DOHH2 (cell line): ENCODE data around the gene PEDS1.
A peak's percentile ranks its signal among the peaks of the same experiment; 100 is the strongest.

ENCODE experiments used
- H3F3A ChIP-seq: fragments of 200-600 bp; sonication (generic), shearing (Covaris generic); 2 replicates; pipeline ENCODE4 v1.6.0; 2016; ENCODE audit warnings: antibody characterized with exemption, mild to moderate bottlenecking; ENCODE audit not compliant: control insufficient read depth, insufficient read depth
- H3K27ac ChIP-seq: fragments of 200-600 bp; sonication (generic); 2 replicates; pipeline ENCODE4 v1.5.1; 2014; ENCODE audit warnings: low read depth, mild to moderate bottlenecking, low read length, moderate library complexity
- H3K27me3 ChIP-seq: fragments of 200-600 bp; sonication (generic); 2 replicates; pipeline ENCODE4 v1.6.1; 2014; ENCODE audit warnings: mild to moderate bottlenecking, low read length, mixed read lengths; ENCODE audit not compliant: control insufficient read depth
- H3K36me3 ChIP-seq: fragments of 200-600 bp; sonication (generic); 2 replicates; pipeline ENCODE4 v1.6.1; 2014; ENCODE audit warnings: mild to moderate bottlenecking, low read length, moderate library complexity, mixed read lengths; ENCODE audit not compliant: control insufficient read depth
- H3K4me1 ChIP-seq: fragments of 200-600 bp; sonication (generic); 2 replicates; pipeline ENCODE4 v1.6.1; 2014; ENCODE audit warnings: mild to moderate bottlenecking, low read length, mixed read lengths; ENCODE audit not compliant: control insufficient read depth
- H3K4me2 ChIP-seq: fragments of 200-600 bp; sonication (generic); 2 replicates; pipeline ENCODE4 v1.6.0; 2014; ENCODE audit warnings: mild to moderate bottlenecking, low read length, moderate library complexity
- H3K4me3 ChIP-seq: fragments of 200-600 bp; sonication (generic); 2 replicates; pipeline ENCODE4 v1.5.1; 2014; ENCODE audit warnings: mild to moderate bottlenecking, low read length, mixed read lengths
- H3K79me2 ChIP-seq: fragments of 200-600 bp; sonication (generic); 2 replicates; pipeline ENCODE4 v1.6.1; 2014; ENCODE audit warnings: mild to moderate bottlenecking, low read length, mixed read lengths; ENCODE audit not compliant: control insufficient read depth
- H3K9me2 ChIP-seq: fragments of 200-600 bp; sonication (generic); replicated peaks from 2 replicates; pipeline ENCODE4 v1.6.1; 2014; ENCODE audit warnings: mild to moderate bottlenecking, low read length, mixed read lengths; ENCODE audit not compliant: control insufficient read depth
- H3K9me3 ChIP-seq: fragments of 200-600 bp; sonication (generic); 2 replicates; pipeline ENCODE4 v1.6.1; 2014; ENCODE audit warnings: antibody characterized with exemption, low read length, mixed read lengths; ENCODE audit not compliant: control insufficient read depth, insufficient read depth
- H4K20me1 ChIP-seq: fragments of 200-600 bp; sonication (generic); 2 replicates; pipeline ENCODE4 v1.6.0; 2014; ENCODE audit warnings: low read depth, mild to moderate bottlenecking, antibody characterized with exemption, low read length, moderate library complexity; ENCODE audit not compliant: control insufficient read depth, insufficient read depth
- EZH2phosphoT487 ChIP-seq: fragments of 200-600 bp; sonication (generic); IDR thresholded peaks from 2 replicates; pipeline ENCODE4 v1.6.1; 2017; ENCODE audit warnings: borderline replicate concordance, mild to moderate bottlenecking, antibody characterized with exemption, low read length, moderate library complexity, mixed read lengths
- TF ChIP-seq, protein P1 (sequence below): fragments of 200-600 bp; sonication (generic); IDR thresholded peaks from one replicate; pipeline ENCODE4 v1.5.1; 2014; ENCODE audit warnings: antibody characterized with exemption, mild to moderate bottlenecking, low read depth, low read length; ENCODE audit not compliant: poor library complexity, severe bottlenecking

Gene PEDS1

DNA sequence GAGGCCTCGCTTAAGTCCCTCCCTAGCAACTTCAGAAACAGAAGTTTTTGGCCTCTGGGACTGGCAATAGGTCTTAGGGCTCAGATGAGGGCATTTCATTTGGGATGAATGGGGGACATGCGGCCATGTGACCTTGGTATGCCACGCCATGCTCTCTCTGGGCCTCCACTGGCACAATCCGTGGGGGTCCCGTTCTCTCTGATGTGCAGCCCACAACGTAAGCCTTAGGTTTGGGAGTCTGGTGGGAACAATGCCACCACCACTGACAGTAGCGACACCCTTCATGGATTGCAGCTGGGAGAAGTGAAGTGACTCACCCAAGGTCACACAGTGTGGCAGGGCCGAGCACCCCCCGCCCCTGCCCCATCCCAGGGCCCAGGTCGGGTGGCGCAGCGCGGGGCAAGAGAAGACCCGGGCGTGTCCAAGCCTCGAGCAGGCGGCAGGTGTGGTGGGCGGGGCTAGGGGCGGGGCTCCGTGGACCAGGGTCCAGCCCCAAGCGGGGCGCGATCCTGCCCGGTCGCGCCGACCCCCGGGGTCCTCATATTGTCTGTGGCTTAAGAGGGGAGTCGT is 36.2 kb upstream of the PEDS1 start:
- Histone ChIP-seq H3K4me1 (peaks cover 22% of the 10 kb centered on the region), H3K79me2 (peaks cover 27% of the 10 kb centered on the region), H3K4me3 (peak overlapping the region; percentile 96), H3K4me2 (peak overlapping the region; percentile 85), H3K27ac (no peak overlapping the region), H4K20me1 (peaks cover 3% of the 10 kb centered on the region; the same call in 1 of the 2 replicates), H3K9me3 (no peaks in the 10 kb centered on the region), H3K36me3 (peaks cover 15% of the 10 kb centered on the region), H3F3A (no peaks in the 10 kb centered on the region), H3K27me3 (peaks cover 6% of the 10 kb centered on the region), H3K9me2 (no peaks in the 10 kb centered on the region)
- TF ChIP-seq, protein P1, sequence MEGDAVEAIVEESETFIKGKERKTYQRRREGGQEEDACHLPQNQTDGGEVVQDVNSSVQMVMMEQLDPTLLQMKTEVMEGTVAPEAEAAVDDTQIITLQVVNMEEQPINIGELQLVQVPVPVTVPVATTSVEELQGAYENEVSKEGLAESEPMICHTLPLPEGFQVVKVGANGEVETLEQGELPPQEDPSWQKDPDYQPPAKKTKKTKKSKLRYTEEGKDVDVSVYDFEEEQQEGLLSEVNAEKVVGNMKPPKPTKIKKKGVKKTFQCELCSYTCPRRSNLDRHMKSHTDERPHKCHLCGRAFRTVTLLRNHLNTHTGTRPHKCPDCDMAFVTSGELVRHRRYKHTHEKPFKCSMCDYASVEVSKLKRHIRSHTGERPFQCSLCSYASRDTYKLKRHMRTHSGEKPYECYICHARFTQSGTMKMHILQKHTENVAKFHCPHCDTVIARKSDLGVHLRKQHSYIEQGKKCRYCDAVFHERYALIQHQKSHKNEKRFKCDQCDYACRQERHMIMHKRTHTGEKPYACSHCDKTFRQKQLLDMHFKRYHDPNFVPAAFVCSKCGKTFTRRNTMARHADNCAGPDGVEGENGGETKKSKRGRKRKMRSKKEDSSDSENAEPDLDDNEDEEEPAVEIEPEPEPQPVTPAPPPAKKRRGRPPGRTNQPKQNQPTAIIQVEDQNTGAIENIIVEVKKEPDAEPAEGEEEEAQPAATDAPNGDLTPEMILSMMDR = no peak
- TF ChIP-seq EZH2phosphoT487 = no peak

DNA sequence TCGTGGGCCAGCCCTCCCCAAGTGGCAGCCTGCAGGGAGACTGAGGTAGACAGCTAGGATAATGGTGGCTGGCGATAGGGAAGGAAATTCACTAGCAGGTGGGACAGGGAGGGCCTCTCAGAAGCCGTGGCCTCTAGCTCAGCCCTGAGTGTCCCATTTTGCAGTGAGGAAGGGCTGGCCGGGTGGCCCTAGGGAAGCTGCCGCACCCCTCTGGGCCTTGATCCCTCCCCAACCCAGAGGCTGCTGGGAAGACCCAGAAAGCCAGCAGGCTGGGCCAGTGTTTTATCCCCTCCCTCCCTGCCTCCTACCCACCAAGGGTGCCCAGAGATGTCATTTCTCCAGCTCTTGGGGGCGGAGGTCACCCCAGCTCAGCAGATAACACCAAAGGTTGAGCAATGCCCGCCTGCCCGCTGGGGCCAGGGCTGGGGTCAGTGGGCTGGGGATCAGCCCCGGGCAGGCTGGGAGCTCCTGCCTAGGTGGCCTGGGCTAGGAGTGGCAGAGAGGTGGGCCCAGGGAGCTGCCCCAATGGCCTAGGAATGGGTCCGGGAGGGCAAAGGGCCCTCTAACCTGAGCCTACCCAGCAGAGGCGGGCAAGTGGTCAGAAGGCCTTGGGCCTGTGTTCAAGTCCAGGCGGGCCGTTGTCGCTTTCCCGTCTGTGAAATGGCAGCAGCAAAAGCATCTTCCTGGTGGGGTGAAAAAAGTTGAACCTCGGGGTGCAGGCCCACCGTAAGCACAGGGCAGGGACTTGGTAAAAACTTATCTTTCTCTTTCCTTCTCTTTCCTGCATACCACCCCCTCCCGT is 35.6 kb upstream of the PEDS1 start:
- TF ChIP-seq, protein P1 = no peak
- no peak for TF ChIP-seq EZH2phosphoT487
- H3K79me2 ChIP-seq = peaks cover 24% of the 10 kb centered on the region
- H3K9me3 ChIP-seq = no peaks in the 10 kb centered on the region
- H4K20me1 ChIP-seq = peaks cover 3% of the 10 kb centered on the region; the same call in 1 of the 2 replicates
- no peak overlapping the region for H3K27ac ChIP-seq
- H3F3A ChIP-seq = no peaks in the 10 kb centered on the region
- no peak overlapping the region for H3K4me3 ChIP-seq
- peaks cover 6% of the 10 kb centered on the region for H3K27me3 ChIP-seq
- peaks cover 22% of the 10 kb centered on the region for H3K4me1 ChIP-seq
- H3K36me3 ChIP-seq = peaks cover 13% of the 10 kb centered on the region
- no peak overlapping the region for H3K4me2 ChIP-seq
- H3K9me2 ChIP-seq = no peaks in the 10 kb centered on the region

DNA sequence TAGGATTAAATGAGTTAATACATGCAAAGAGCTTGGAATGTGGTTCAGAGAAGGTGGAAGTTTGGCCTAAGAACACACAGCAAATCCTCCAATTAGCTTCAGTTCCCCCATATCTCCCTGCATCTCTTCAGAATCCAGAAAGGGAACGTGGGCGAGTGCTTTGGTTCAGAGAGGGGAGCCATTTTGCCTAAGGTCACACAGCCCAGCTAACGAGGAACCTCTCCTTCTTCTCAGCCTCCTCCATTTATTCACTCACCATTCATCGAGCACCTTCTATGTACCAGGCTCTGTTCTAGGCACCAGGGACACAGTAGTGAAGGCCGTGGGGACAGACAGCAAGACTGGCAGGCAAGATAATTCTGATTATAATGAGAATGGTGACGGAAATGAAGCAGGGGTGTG is 34.8 kb upstream of the PEDS1 start:
- no peaks in the 10 kb centered on the region for H3K9me2 ChIP-seq
- peaks cover 6% of the 10 kb centered on the region for H3K27me3 ChIP-seq
- no peaks in the 10 kb centered on the region for H3F3A ChIP-seq
- peaks cover 16% of the 10 kb centered on the region for H3K79me2 ChIP-seq
- TF ChIP-seq, protein P1 = no peak
- no peak for TF ChIP-seq EZH2phosphoT487
- H3K27ac ChIP-seq = no peak overlapping the region
- H3K9me3 ChIP-seq = no peaks in the 10 kb centered on the region
- H3K4me3 ChIP-seq = no peak overlapping the region
- H3K4me1 ChIP-seq = peaks cover 14% of the 10 kb centered on the region
- no peak overlapping the region for H3K4me2 ChIP-seq
- peaks cover 5% of the 10 kb centered on the region for H3K36me3 ChIP-seq
- no peaks in the 10 kb centered on the region for H4K20me1 ChIP-seq
